K562 (cell line): ENCODE results near the gene PLEKHA6. TPM values are rescaled to one million over a fixed set of nuclear protein-coding genes. Genes with fewer than 3 reads are reported as not detected.

Experiments used
- ATAC-seq: fragments of 200-7000 bp; cut with Tn5 transposase; 3 replicates; pipeline ENCODE4 v1.9.1; 2020; ENCODE audit warnings: moderate library complexity
- BruUV-seq: library from RNA; stranded (reverse); fragments of 400-500 nt; replicated peaks from 2 replicates; lab custom pipeline; 2021; lab: Mats Ljungman, UMichigan
- CTCF ChIA-PET: fragments of 300-600 bp; formaldehyde crosslinking; extraction: SDS; loops from one replicate; lab custom pipeline; 2021; ENCODE audit warnings: low intra/inter-chr PET ratio; lab: Yijun Ruan, JAX
- POLR2A ChIA-PET: fragments of 300-600, 350-650 bp; sonication (Branson Sonifier 250); formaldehyde crosslinking; extraction: SDS; loops from one replicate; lab custom pipeline; 2021; ENCODE audit warnings: antibody characterized with exemption, inconsistent platforms; lab: Yijun Ruan, JAX
- DNase-seq, 4 experiments: peaks; one replicate each; pipeline versions ENCODE4 v3.0.0 to v3.0.0-alpha.2; 2011 to 2018; ENCODE audit warnings: low spot score in 3 of 4, mixed read lengths in 3 of 4; ENCODE audit errors: extremely low read depth in 1 of 4
- FAIRE-seq: peaks from 2 replicates; lab custom pipeline; 2011; peaks lifted over from hg19 to GRCh38; lab: Jason Lieb, UNC
- H2AFZ ChIP-seq: 2 replicates; pipeline ENCODE4 v1.6.0; 2011; ENCODE audit warnings: low read depth, low read length, control low read depth, inconsistent platforms
- H3K27ac ChIP-seq: fragments of 200-600 bp; 3 replicates; pipeline ENCODE4 v1.8.0; 2011; ENCODE audit warnings: low read depth, mild to moderate bottlenecking, control low read depth, inconsistent platforms, low read length, moderate library complexity, mixed read lengths; ENCODE audit errors: extremely low read depth
- H3K27me3 ChIP-seq, 2 experiments: fragments of 300-600 bp in 1 of 2; 2 replicates in 1 of 2; 3 replicates in 1 of 2; pipeline versions ENCODE4 v1.6.0 to v1.8.0; 2011; ENCODE audit warnings: inconsistent platforms in 2 of 2, low read length in 2 of 2, mild to moderate bottlenecking in 1 of 2, mixed read lengths in 1 of 2, moderate library complexity in 1 of 2; ENCODE audit not compliant: control insufficient read depth in 2 of 2, insufficient read depth in 2 of 2
- H3K36me3 ChIP-seq: fragments of 300-600 bp; 3 replicates; pipeline ENCODE4 v1.8.0; 2011; ENCODE audit warnings: mild to moderate bottlenecking, low read length, inconsistent platforms; ENCODE audit not compliant: control insufficient read depth, insufficient read depth
- H3K4me1 ChIP-seq, 2 experiments: fragments of 200-600 bp in 1 of 2; replicated peaks in 1 of 2; 2 replicates in 1 of 2; 3 replicates in 1 of 2; pipeline versions ENCODE4 v1.5.1 to v1.8.0; 2011; ENCODE audit warnings: inconsistent platforms in 2 of 2, low read length in 2 of 2, mild to moderate bottlenecking in 1 of 2, mixed read lengths in 1 of 2, moderate library complexity in 1 of 2; ENCODE audit not compliant: control insufficient read depth in 2 of 2, insufficient read depth in 2 of 2
- H3K4me2 ChIP-seq: 2 replicates; pipeline ENCODE4 v1.6.1; 2011; ENCODE audit warnings: low read length, control low read depth, inconsistent platforms, mixed read lengths; ENCODE audit not compliant: insufficient read depth
- H3K4me3 ChIP-seq: fragments of 200-600 bp; sonication (generic), shearing (Covaris generic); 2 replicates; pipeline ENCODE4 v1.5.1; 2016; ENCODE audit warnings: control low read depth, inconsistent platforms
- H3K79me2 ChIP-seq: fragments of 200-600 bp; 3 replicates; pipeline ENCODE4 v1.8.0; 2011; ENCODE audit warnings: low read length, inconsistent platforms; ENCODE audit not compliant: control insufficient read depth, insufficient read depth
- H3K9ac ChIP-seq, 2 experiments: 2 replicates each; pipeline versions ENCODE4 v1.6.0 to v1.6.1; 2011; ENCODE audit warnings: low read depth in 2 of 2, low read length in 2 of 2, control low read depth in 1 of 2, inconsistent platforms in 1 of 2, mild to moderate bottlenecking in 1 of 2, mixed read lengths in 1 of 2; ENCODE audit not compliant: insufficient read depth in 1 of 2
- H3K9me1 ChIP-seq: one replicate; pipeline ENCODE4 v1.6.0; 2011; ENCODE audit warnings: inconsistent platforms, mild to moderate bottlenecking, low read length, moderate library complexity; ENCODE audit not compliant: control insufficient read depth, insufficient read depth
- H3K9me3 ChIP-seq: replicated peaks from 2 replicates; pipeline ENCODE4 v1.5.1; 2011; ENCODE audit warnings: low read depth, low read length, inconsistent platforms; ENCODE audit not compliant: control insufficient read depth, insufficient read depth
- H4K20me1 ChIP-seq: replicated peaks from 2 replicates; pipeline ENCODE4 v1.6.1; 2011; ENCODE audit warnings: low read length, inconsistent platforms, mixed read lengths; ENCODE audit not compliant: control insufficient read depth, insufficient read depth
- BDP1 ChIP-seq: IDR thresholded peaks from 3 replicates; pipeline ENCODE4 v1.6.1; 2011; ENCODE audit not compliant: insufficient read length, insufficient read depth
- CAMTA2 ChIP-seq: fragments of 250-450 bp; sonication (Bioruptor Pico); conservative IDR thresholded peaks from 2 replicates; pipeline ENCODE4 v1.5.1; 2022
- ESRRA ChIP-seq: fragments of 450-650 bp; IDR thresholded peaks from 2 replicates; pipeline ENCODE4 v1.6.1; 2014; ENCODE audit warnings: low read depth, mild to moderate bottlenecking, moderate library complexity, borderline replicate concordance
- MAFK ChIP-seq: IDR thresholded peaks from 2 replicates; pipeline ENCODE4 v1.6.1; 2011; ENCODE audit warnings: low read length, improper control_type of control experiment
- MTA2 ChIP-seq: fragments of 450-650 bp; IDR thresholded peaks from 2 replicates; pipeline ENCODE4 v1.6.1; 2016; ENCODE audit warnings: low read depth
- RBFOX2 ChIP-seq: fragments of 200-400 bp; formaldehyde crosslinking; IDR thresholded peaks from 2 replicates; pipeline ENCODE4 v1.6.1; 2017; ENCODE audit warnings: low read depth, mild to moderate bottlenecking, low read length, moderate library complexity
- RBM39 ChIP-seq: fragments of 200-400 bp; formaldehyde crosslinking; optimal IDR thresholded peaks from 2 replicates; pipeline ENCODE3; 2018; ENCODE audit warnings: low read depth, low read length
- SETDB1 ChIP-seq: IDR thresholded peaks from one replicate; pipeline ENCODE4 v1.6.1; 2012; ENCODE audit warnings: low read length, control low read depth, inconsistent platforms
- SMAD4 ChIP-seq: fragments of 250-450 bp; sonication (Bioruptor Pico); conservative IDR thresholded peaks from 2 replicates; pipeline ENCODE4 v1.8.0; 2021; ENCODE audit warnings: inconsistent platforms, mild to moderate bottlenecking, moderate library complexity
- ZNF134 ChIP-seq: fragments of 250-450 bp; sonication (Bioruptor Pico); conservative IDR thresholded peaks from 2 replicates; pipeline ENCODE4 v1.4.0; 2020
- ZNF24 ChIP-seq: fragments of 450-650 bp; IDR thresholded peaks from 2 replicates; pipeline ENCODE4 v1.6.1; 2016
- ZNF589 ChIP-seq: fragments of 200-800 bp; sonication (Bioruptor generic); IDR thresholded peaks from 2 replicates; pipeline ENCODE4 v1.6.1; 2016; ENCODE audit warnings: low read depth, missing genetic modification characterization, missing compliant biosample characterization
- ZSCAN29 ChIP-seq: fragments of 450-650 bp; IDR thresholded peaks from 2 replicates; pipeline ENCODE4 v1.6.1; 2017
- ZZZ3 ChIP-seq: fragments of 450-650 bp; IDR thresholded peaks from 2 replicates; pipeline ENCODE4 v1.6.1; 2016; ENCODE audit warnings: antibody characterized with exemption, mild to moderate bottlenecking, moderate library complexity
- WGBS: fragments of 100-300 bp; shearing (Covaris generic); methylation state at CpG from one replicate; pipeline ENCODE4 v1.1.6; 2016; ENCODE audit warnings: low coverage, mixed read lengths; ENCODE audit not compliant: insufficient coverage; ENCODE audit errors: missing lambda C conversion rate; 5-methylcytosine and 5-hydroxymethylcytosine counted together
- in situ Hi-C: fragments of 300-500 bp; cut with MboI; formaldehyde crosslinking; loops from 4 replicates; pipeline ENCODE4 v1.15.0; 2018; ENCODE audit warnings: inconsistent platforms, mixed read lengths
- intact Hi-C: fragments of 100-400 bp; cut with micrococcal nuclease; formaldehyde crosslinking; loops from 2 replicates; pipeline ENCODE4 v1.14.2; 2022
- polyA plus RNA-seq, 8 experiments: library from polyadenylated mRNA; depleted of rRNA in 4 of 8; stranded (reverse) in 5 of 8; unstranded in 3 of 8; fragments of >200 nt; fragmentation: Nextera tagmentation in 2 of 8; fragmentation: Illumina TruSeq in 1 of 8; extraction: Ambion mirVana in 2 of 8; extraction: Trizol in 1 of 8; gene quantifications; 2 replicates each; pipeline versions ENCODE4 v1.2.1 to v1.2.3, GENCODE V29; 2011 to 2014; ENCODE audit warnings: inconsistent platforms in 1 of 8, missing spikeins in 1 of 8
- total RNA-seq, 7 experiments: library from RNA; depleted of rRNA in 6 of 7; stranded (reverse); fragments of >200 nt in 6 of 7; fragmentation: Illumina TruSeq in 2 of 7; extraction: Trizol in 2 of 7; gene quantifications; 2 replicates each; pipeline versions ENCODE4 v1.2.1 to v1.2.3, GENCODE V29; 2011 to 2021; ENCODE audit warnings: low replicate concordance in 1 of 7
- TF ChIP-seq, protein P1 (sequence below): sonication (generic); formaldehyde crosslinking; IDR thresholded peaks from 2 replicates; pipeline ENCODE4 v1.8.0; 2022; ENCODE audit warnings: mild to moderate bottlenecking, missing genetic modification reagents
- TF ChIP-seq, protein P2 (sequence below): fragments of 250-450 bp; sonication (Bioruptor Pico); IDR thresholded peaks from 2 replicates; pipeline ENCODE4 v1.4.0; 2020; ENCODE audit warnings: mild to moderate bottlenecking, moderate library complexity

PLEKHA6 gene
- total and polyA plus RNA-seq, 9 of the 15 experiments (the other 6 are each of a cell fraction or from before 2014, with no cell fraction given), result under 0.01 to 0.33 (median 0.01) TPM; not detected in 4

- in situ Hi-C loops, result no loop called here
- no peaks in the 10 kb centered on the region for H3K9me3 ChIP-seq
- DNase-seq, result no peak
- H3K27ac ChIP-seq, result no peak overlapping the region
- TF ChIP-seq SETDB1, result no peak
- no peak for TF ChIP-seq BDP1
- no peak for TF ChIP-seq SMAD4 (CRISPR knock-in tag)
- TF ChIP-seq, protein P1, sequence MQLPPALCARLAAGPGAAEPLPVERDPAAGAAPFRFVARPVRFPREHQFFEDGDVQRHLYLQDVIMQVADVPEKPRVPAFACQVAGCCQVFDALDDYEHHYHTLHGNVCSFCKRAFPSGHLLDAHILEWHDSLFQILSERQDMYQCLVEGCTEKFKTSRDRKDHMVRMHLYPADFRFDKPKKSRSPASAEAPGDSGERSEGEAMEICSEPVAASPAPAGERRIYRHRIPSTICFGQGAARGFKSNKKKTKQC (CRISPR knock-in tag), result no peak
- no peak for TF ChIP-seq MTA2
- TF ChIP-seq ZNF134, result no peak
- TF ChIP-seq RBFOX2, result no peak
- TF ChIP-seq CAMTA2 (CRISPR knock-in tag), result no peak
- no peak for TF ChIP-seq ZZZ3
- no peak for TF ChIP-seq MAFK
- TF ChIP-seq, protein P2, sequence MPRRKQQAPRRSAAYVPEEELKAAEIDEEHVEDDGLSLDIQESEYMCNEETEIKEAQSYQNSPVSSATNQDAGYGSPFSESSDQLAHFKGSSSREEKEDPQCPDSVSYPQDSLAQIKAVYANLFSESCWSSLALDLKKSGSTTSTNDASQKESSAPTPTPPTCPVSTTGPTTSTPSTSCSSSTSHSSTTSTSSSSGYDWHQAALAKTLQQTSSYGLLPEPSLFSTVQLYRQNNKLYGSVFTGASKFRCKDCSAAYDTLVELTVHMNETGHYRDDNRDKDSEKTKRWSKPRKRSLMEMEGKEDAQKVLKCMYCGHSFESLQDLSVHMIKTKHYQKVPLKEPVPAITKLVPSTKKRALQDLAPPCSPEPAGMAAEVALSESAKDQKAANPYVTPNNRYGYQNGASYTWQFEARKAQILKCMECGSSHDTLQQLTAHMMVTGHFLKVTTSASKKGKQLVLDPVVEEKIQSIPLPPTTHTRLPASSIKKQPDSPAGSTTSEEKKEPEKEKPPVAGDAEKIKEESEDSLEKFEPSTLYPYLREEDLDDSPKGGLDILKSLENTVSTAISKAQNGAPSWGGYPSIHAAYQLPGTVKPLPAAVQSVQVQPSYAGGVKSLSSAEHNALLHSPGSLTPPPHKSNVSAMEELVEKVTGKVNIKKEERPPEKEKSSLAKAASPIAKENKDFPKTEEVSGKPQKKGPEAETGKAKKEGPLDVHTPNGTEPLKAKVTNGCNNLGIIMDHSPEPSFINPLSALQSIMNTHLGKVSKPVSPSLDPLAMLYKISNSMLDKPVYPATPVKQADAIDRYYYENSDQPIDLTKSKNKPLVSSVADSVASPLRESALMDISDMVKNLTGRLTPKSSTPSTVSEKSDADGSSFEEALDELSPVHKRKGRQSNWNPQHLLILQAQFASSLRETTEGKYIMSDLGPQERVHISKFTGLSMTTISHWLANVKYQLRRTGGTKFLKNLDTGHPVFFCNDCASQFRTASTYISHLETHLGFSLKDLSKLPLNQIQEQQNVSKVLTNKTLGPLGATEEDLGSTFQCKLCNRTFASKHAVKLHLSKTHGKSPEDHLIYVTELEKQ (CRISPR knock-in tag), result no peak
- TF ChIP-seq ZNF24, result no peak
- TF ChIP-seq RBM39, result no peak
- TF ChIP-seq ZSCAN29, result no peak
- no peak for TF ChIP-seq ESRRA
- TF ChIP-seq ZNF589, result no peak
- TF ChIP-seq, all 486 proteins: peak for 0
- intact Hi-C loops, result no loop called here
- Histone ChIP-seq H2AFZ (no peak overlapping the region), H3K27me3 (peaks cover 41 to 80% of the 10 kb centered on the region in 2 experiments), H3K36me3 (no peaks in the 10 kb centered on the region), H3K4me3 (no peak overlapping the region), H4K20me1 (0 out of 2 replicates have a peak, but pooled peaks cover under 1% of the 10 kb centered on the region), H3K4me2 (no peak overlapping the region), H3K9ac (no peak overlapping the region), H3K79me2 (no peaks in the 10 kb centered on the region), H3K4me1 (no peaks in the 10 kb centered on the region), H3K9me1 (no peaks in the 10 kb centered on the region)
- BruUV-seq, result no TSS peak
- WGBS, result 9% methylated on average over 1 of the region's 1 CpG
- ChIA-PET CTCF (interaction anchor here (0.8 kb wide), 1 partner anchor 17 kb away, joined by 3 read pairs; no protein-coding TSS in a partner anchor), POLR2A (no interaction called here)
- ATAC-seq (no peak), FAIRE-seq (no peak)
These were observed 24.6 kb downstream of the PLEKHA6 start for GRCh38 chr1:204335085-204335484.
